ENCODE measurements around the gene MAGI1. TPM values are rescaled to one million over a fixed set of nuclear protein-coding genes. Genes with fewer than 3 reads are reported as not detected.

Gene MAGI1
- polyA plus RNA-seq, 1 donor, result 14.9 TPM

DNA sequence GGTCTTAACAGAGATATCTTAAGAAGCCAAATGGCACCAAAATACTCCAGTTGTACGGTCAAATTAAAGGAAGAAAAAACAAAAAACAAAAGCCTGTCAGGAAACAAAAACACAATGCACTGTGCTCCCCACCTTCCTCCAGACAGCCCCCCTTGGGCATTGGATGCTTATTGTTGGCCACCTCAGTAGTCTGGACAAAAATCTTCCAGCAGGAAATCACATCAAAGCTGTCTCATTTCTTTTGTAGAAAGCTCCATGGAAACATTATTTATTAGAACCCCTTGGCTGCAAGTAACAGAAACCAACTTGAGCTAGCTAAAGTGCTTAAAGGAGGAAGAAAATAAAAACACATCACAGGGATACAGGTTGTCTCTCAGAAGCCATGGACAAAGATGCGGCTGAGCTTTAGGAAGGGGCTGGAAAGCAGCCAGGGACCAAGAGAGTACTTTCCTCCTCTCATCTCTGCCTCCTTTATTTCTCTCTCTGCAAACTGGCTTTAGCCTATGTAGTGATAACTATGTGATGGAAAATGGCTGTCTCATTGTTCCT lies 699.5 kb downstream of the MAGI1 start:
- no peak for DNase-seq

DNA sequence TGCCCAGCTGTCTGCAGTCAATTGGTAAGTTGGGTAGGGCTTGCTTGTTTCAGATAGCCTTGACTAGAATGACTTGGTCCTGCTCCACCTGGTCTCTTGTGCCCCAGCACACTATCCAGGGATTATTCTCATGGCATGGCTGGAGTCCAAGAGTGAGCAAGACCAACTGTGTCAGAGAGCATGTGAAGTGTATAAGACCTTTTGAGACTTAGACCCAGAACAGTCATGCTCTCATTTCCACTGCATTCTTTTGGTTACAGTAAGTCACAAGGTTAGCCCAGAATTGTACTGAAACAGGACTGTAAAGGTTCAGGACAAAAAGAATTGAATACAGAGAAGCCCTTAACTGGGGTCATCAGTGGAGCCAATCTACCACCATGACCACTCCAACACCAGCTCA lies 700.1 kb downstream of the MAGI1 start:
- no peak for DNase-seq

DNA sequence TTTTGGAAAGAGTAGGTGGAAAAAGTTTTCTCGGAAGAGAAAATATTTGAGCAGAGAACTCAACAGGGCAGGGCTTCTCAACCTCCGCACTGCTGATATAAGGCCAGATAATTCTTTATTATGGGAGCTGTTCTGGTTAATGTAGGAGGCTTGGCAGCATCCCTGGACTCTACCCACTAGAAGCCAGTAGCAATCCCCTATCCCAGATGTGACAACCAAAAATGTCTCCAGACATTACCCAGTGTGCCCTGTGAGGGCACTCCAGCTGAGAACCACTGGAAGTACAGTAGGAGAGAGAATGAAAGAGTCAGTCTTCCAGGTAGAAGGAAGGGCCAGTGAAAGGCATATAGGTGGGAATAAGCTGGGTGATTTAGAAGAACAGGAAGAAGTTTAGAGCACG lies 703.1 kb downstream of the MAGI1 start:
- DNase-seq, result no peak

DNA sequence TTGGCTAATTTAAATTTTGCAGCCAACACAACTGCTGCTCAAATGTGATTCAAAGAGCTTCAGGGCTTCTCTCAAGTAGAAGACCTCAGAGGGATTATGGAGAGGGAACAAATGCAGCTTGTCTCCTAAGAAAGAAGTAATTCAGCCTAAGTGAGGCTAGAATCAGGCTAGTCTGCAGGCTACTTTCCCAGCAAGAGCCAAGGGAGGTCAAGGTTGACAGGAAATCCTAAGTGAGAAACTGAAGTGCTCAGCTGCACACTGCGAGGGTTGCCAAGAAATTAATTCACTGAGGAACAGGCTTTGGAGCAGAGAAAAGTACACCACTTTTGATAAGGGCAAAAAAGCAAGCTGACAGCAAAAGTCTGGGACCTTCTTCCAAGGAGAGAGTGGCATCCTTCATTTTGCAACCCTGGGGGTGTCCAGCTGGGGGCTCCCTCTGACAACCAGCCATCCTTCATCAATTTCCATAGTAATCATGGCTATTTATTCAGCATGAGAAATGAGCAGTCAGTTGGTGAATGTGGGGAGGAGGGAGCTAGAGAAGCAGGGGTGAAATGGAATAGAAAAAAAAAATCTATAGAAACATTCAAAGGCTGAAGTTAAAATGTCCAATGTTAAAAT lies 704.6 kb downstream of the MAGI1 start:
- peak; percentile 49 for DNase-seq

DNA sequence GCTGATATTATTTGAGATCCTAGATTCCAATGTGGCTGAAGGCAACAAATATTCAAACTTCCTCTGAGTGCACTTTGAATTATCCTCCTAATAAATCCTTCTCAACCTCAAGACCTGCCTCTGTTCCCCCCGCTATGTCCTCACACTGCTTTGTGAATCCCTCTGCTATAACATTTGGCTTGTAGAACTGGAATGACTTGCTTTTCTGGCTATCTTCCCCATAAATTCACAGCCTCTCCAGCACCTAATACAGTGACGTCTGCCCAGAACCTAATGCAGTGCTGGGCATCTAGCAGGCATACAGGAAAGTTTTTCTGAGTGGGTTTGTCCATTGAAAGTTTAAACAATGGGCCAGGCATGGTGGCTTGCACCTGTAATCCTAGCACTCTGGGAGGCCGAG lies 707.0 kb downstream of the MAGI1 start:
- DNase-seq, result no peak

DNA sequence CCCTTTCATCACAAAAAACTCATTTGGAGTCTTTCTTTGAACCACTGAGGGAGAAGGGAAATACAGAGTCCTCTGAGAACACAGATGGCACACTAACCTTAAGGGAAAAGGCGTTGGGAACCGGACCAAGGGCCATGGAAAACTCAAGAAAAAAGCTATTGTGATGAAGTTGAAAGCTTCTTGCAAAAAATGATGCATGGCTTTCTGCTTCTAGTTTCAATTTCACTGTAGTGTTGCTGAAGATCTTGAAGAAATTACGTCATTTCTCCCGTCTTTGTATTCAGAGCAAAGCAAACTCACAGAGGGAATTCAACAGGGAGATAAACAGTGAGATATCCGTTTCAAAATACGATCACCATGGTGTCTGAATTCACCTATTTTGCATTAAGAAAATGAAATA lies 708.6 kb downstream of the MAGI1 start:
- DNase-seq, result no peak

DNA sequence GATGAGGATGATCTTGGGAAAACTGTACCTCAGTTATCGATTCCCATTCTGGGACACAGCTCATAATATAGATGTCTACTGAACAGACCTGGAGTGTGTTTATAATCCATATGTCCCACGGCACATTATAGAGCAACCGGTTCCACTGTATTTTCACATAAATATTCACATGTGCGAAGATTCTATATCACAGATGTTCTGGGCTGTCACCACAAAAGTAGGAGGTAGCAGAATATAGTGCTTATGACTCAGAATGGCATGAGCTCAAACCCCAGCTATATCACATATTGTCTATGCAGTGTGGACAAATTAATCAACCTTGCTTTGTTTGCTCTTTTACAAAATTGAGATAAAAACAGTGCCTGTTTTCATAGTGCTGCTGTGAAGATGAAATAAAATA lies 710.6 kb downstream of the MAGI1 start:
- DNase-seq, result no peak

DNA sequence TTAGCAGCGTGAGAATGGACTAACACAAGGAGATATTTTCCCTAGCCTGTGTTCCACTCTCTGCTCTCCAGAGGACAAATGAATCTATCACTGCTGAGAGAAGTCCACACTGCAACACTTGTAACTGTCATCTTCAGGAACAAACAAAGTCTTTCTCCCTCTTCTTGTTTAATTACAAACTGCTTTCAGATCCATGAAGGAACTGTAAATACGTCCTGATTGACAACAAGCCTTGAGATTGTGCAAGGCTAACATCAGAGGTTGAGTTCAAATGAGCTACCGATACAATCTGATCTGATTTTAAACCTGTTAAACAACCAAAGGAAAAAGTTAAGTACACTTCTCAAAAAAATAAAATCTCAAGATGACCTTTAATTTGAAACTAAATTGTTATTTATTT lies 712.1 kb downstream of the MAGI1 start:
- no peak for DNase-seq

DNA sequence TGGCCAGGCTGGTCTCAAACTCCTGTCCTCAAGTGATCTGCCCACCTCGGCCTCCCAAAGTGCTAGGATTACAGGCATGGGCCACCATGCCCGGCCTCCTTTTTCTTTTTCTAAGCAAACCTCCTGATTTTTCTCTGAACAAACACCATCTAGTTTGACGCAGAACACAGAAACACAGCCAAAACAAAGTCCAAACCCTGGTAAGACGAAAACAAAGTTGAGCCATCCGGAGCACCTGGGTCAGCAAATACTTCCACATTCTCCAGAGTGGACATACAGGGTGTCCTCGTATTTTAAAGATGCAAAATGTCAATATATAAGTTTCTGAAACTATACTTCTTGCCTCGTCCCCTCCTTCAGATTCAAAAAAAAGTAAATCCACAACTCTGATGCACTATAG lies 715.8 kb downstream of the MAGI1 start:
- DNase-seq, result no peak

DNA sequence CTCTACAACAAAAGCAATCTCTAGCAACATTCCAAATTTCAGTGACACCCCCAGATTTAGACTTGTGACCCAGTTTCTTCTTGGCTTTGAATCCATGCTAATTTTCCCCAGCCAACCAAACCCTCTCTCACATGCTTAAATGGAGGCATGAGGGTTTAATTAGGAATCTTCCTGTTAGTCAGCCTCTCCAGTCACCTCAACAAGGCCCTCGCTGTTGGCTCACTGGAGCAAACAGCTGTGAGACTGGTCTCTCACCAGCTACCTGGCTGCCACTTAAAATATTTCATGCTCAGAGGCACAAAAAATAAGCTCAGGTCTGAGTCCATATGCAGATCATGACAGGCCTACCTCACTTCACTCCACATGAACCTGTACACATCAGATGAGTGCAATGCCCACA lies 720.5 kb downstream of the MAGI1 start:
- no peak for DNase-seq

DNA sequence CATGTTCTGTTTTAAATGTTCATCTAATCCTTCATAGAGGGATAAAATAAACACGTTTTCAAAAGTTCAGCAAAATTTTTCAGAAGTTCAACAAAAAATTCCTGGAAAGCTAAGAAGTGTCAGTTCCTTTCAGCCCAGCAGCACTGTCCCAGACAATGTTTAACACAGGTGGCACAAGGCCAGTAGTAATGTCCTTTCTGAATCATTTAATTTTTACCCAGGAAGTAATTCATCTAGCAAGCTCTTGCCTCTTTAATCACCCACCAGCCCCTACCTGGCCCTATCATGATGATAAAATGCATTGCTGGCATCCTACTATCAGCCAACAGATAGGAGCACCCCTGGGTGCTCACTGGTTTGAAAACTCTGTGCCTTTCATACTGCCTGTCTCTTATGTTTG lies 723.8 kb downstream of the MAGI1 start:
- no peak for DNase-seq

DNA sequence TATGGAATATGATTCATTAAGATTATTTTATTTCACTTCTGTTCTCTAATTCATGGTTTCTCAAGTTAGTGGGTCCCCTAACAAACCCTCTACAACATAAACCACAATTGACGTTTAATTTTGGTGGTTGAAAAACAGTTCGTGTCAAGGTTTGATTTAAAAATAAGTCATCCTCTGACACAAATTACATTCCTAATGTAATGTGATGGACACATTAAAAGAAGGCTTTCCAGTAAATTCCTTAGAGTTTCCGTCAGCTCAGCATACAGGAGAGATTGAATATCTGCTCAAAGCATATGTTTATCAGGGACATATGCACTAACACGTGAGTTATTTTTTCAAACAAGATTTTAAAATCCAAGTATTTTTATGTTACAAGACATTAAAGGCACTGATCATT lies 724.4 kb downstream of the MAGI1 start:
- DNase-seq, result no peak

DNA sequence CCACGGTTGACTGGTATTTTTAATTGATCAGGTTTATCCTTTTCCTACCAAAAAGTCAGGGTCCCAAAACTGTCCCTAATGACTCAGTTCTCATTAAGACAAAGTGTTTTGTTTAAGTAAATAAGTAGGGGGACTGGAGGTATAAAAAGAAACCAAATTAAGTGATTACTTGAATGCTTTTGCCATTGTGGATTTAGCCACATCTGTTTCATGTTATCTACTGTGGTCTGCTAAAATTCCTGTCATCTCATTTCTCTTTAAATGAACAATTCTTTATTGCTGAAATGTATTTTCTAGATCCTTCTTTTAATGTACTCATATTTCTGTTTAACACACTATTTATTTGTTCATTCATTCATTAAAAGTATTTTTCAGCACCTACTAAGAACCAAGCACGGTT lies 725.1 kb downstream of the MAGI1 start:
- DNase-seq, result no peak

DNA sequence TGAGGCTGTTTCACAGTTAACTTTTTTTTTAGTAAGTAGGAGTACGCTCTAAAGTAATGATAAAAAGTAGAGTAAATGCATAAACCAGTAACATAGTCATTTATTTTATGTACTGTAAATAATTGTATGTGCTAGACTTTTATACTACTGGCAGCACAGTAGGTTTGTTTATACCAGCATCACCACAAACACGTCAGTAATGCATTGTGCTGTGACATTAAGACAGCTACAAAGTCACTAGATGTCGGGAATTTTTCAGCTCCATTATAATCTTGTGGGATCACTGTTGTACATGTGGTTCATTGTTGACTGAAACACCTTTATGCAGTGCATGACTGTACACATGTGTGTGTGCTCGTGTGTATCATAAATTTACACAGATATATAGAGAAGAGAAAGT lies 732.9 kb downstream of the MAGI1 start:
- DNase-seq, result no peak

Other genes starting within 250 kb of the MAGI1 start
- gene SLC25A26, start 182.1 kb upstream of the MAGI1 start, polyA plus RNA-seq (ENCODE audit: insufficient read length), result 25.5 TPM

All from hindlimb muscle (tissue), 1 donor.